ENCODE measurements around the gene SLC25A19.

- TF ChIP-seq BHLHE40 (IDR thresholded peaks at IDR 0.05; ENCODE audit: borderline replicate concordance in 1 of 2, low read depth in 2 of 2, low read length in 1 of 2) (no peak), MAX (IDR thresholded peaks at IDR 0.05; ENCODE audit: low read depth, low read length) (no peak), POLR2A (IDR thresholded peaks at IDR 0.05; ENCODE audit: low read depth, low read length) (no peak), EZH2 (IDR thresholded peaks at IDR 0.05; ENCODE audit: borderline replicate concordance, control insufficient read depth, low read depth, low read length) (no peak), ATF2 (IDR thresholded peaks at IDR 0.05; ENCODE audit: low read length) (no peak), PAX5 (IDR thresholded peaks at IDR 0.05; ENCODE audit: borderline replicate concordance, low read depth, low read length) (no peak), SPI1 (IDR thresholded peaks at IDR 0.05; ENCODE audit: borderline replicate concordance, insufficient read depth, low read depth, low read length) (no peak), CTCF (IDR thresholded peaks at IDR 0.05 in 2 of 3, conservative IDR thresholded peaks at IDR 0.05 in 1 of 3; ENCODE audit: control insufficient read depth in 2 of 3, extremely low read depth in 1 of 3, insufficient read depth in 1 of 3, low read depth in 3 of 3, low read length in 3 of 3) (no peak)
Measured at GRCh38 chr17:75269844-75270217, 19.4 kb downstream of the SLC25A19 start.

Data from GM12878 (cell line).